GM12878 (cell line): Measurements from ENCODE around the gene ZMYND15.

ENCODE experiments used
- CBFB ChIP-seq: IDR thresholded peaks from 2 replicates; pipeline ENCODE4 v1.6.1; 2016; ENCODE audit warnings: antibody characterized with exemption, low read depth
- CREB1 ChIP-seq: IDR thresholded peaks from 2 replicates; pipeline ENCODE4 v1.6.1; 2012; ENCODE audit warnings: low read depth, mild to moderate bottlenecking, inconsistent platforms
- EZH2 ChIP-seq: IDR thresholded peaks from 2 replicates; pipeline ENCODE4 v1.6.1; 2012; ENCODE audit warnings: low read depth, mild to moderate bottlenecking, control low read depth, inconsistent platforms, low read length, borderline replicate concordance; ENCODE audit not compliant: control insufficient read depth
- MYC ChIP-seq: IDR thresholded peaks from 2 replicates; pipeline ENCODE4 v1.6.1; 2011; ENCODE audit warnings: mild to moderate bottlenecking, low read length, moderate library complexity, inconsistent platforms; ENCODE audit not compliant: insufficient read depth, insufficient replicate concordance, insufficient read length, severe bottlenecking
- NFYB ChIP-seq: IDR thresholded peaks from 2 replicates; pipeline ENCODE4 v1.6.1; 2011; ENCODE audit warnings: low read depth, mild to moderate bottlenecking, low read length, improper control_type of control experiment, moderate library complexity; ENCODE audit not compliant: insufficient read depth
- POLR2A ChIP-seq: IDR thresholded peaks from 2 replicates; pipeline ENCODE4 v1.6.1; 2011; ENCODE audit warnings: low read depth, mild to moderate bottlenecking, low read length
- POLR2AphosphoS2 ChIP-seq: IDR thresholded peaks from 2 replicates; pipeline ENCODE4 v1.6.1; 2011; ENCODE audit warnings: low read depth, mild to moderate bottlenecking, low read length, improper control_type of control experiment, moderate library complexity
- SP1 ChIP-seq: IDR thresholded peaks from one replicate; pipeline ENCODE4 v1.6.1; 2011; ENCODE audit warnings: low read depth, low read length
- SPI1 ChIP-seq: IDR thresholded peaks from 2 replicates; pipeline ENCODE4 v1.6.1; 2011; ENCODE audit warnings: low read depth, mild to moderate bottlenecking, low read length, moderate library complexity, borderline replicate concordance; ENCODE audit not compliant: insufficient read depth
- TF ChIP-seq, protein P1 (sequence below), 3 experiments: IDR thresholded peaks in 2 of 3; conservative IDR thresholded peaks in 1 of 3; 2 replicates each; pipeline ENCODE4 v1.5.1; 2011; ENCODE audit warnings: low read depth in 3 of 3, low read length in 3 of 3, mild to moderate bottlenecking in 3 of 3, control low read depth in 2 of 3, moderate library complexity in 2 of 3, inconsistent platforms in 1 of 3, mixed read lengths in 1 of 3; ENCODE audit not compliant: control insufficient read depth in 2 of 3, insufficient read depth in 1 of 3; ENCODE audit errors: extremely low read depth in 1 of 3
- TF ChIP-seq, protein P2 (sequence below): fragments of 450-650 bp; IDR thresholded peaks from 2 replicates; pipeline ENCODE4 v1.6.1; 2018; ENCODE audit warnings: borderline replicate concordance, mild to moderate bottlenecking; ENCODE audit not compliant: partially characterized antibody

DNA sequence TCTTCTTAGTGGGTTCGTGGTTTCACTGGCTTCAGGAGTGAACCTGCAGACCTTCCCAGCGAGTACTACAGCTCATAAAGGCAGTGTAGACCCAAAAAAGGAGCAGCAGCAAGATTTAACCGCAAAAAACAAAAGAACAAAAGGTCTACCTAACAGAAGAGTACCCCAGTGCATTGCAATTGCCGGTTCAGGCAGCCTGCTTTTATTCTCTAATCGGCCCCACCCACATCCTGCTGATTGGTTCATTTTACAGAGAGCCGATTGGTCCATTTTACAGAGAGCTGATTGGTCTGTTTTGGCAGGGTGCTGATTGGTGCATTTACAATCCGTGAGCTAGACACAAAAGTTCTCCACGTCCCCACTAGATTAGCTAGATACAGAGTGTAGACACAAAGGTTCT is 31.2 kb upstream of the ZMYND15 start:
- TF ChIP-seq MYC (no peak), EZH2 (no peak), POLR2AphosphoS2 (no peak), SP1 (no peak), SPI1 (no peak), NFYB (peak; percentile 90), CREB1 (no peak), POLR2A (peak; percentile 39; the same call in 1 of the 2 replicates), CBFB (no peak)
- TF ChIP-seq, protein P1, sequence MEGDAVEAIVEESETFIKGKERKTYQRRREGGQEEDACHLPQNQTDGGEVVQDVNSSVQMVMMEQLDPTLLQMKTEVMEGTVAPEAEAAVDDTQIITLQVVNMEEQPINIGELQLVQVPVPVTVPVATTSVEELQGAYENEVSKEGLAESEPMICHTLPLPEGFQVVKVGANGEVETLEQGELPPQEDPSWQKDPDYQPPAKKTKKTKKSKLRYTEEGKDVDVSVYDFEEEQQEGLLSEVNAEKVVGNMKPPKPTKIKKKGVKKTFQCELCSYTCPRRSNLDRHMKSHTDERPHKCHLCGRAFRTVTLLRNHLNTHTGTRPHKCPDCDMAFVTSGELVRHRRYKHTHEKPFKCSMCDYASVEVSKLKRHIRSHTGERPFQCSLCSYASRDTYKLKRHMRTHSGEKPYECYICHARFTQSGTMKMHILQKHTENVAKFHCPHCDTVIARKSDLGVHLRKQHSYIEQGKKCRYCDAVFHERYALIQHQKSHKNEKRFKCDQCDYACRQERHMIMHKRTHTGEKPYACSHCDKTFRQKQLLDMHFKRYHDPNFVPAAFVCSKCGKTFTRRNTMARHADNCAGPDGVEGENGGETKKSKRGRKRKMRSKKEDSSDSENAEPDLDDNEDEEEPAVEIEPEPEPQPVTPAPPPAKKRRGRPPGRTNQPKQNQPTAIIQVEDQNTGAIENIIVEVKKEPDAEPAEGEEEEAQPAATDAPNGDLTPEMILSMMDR (IDR thresholded peaks at IDR 0.05 in 2 of 3, conservative IDR thresholded peaks at IDR 0.05 in 1 of 3; ENCODE audit: control insufficient read depth in 2 of 3, extremely low read depth in 1 of 3, insufficient read depth in 1 of 3, low read depth in 3 of 3, low read length in 3 of 3), result no peak
- TF ChIP-seq, protein P2, sequence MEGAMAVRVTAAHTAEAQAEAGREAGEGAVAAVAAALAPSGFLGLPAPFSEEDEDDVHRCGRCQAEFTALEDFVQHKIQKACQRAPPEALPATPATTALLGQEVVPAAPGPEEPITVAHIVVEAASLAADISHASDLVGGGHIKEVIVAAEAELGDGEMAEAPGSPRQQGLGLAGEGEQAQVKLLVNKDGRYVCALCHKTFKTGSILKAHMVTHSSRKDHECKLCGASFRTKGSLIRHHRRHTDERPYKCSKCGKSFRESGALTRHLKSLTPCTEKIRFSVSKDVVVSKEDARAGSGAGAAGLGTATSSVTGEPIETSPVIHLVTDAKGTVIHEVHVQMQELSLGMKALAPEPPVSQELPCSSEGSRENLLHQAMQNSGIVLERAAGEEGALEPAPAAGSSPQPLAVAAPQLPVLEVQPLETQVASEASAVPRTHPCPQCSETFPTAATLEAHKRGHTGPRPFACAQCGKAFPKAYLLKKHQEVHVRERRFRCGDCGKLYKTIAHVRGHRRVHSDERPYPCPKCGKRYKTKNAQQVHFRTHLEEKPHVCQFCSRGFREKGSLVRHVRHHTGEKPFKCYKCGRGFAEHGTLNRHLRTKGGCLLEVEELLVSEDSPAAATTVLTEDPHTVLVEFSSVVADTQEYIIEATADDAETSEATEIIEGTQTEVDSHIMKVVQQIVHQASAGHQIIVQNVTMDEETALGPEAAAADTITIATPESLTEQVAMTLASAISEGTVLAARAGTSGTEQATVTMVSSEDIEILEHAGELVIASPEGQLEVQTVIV, result no peak
